ENCODE data around the gene TBCK.

Gene TBCK

GRCh38 chr4:106105697-106106096 lies 210.3 kb downstream of the TBCK start:
- DNase-seq: no peak

DNA sequence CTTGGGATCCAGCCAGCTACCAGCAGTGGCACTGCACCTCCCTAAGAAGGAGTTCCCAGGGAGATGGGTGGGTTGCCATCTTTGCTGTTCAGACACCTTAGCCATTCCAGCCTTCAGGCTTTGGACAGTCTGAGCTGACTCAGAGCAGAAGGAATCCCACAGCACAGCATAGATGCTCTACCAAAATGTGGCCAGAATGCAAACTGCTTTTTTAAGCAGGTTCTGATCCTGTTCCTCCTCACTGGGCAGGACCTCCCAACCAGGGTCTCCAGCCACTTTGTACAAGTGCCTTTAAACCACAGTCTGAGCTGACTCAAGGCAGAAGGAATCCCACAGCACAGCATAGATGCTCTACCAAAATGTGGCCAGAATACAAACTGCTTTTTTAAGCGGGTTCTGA lies 211.7 kb downstream of the TBCK start:
- no peak for DNase-seq

GRCh38 chr4:106096454-106096853 lies 219.6 kb downstream of the TBCK start:
- DNase-seq: no peak

DNA sequence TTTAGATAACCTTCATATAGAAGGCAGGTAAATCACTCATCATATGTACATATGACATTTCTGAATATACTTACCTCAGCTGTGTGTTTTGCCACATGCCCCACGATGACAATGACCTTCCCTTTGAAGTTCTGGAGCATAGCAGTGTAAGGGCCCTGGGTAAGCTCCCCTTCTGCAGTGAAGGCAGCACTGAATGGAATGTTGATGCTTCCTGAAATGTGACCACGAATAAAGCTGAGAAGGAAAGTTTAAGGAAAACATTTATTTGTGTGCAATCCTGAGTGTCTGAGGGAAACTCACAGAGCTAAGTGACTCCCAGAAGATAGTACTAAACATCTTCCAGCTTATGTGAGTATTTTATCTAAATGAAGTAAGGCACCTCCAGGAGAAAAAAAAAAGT lies 220.6 kb downstream of the TBCK start:
- no peak for DNase-seq

- DNase-seq: no peak
Measured at GRCh38 chr4:106092361-106093040, 223.5 kb downstream of the TBCK start.

DNA sequence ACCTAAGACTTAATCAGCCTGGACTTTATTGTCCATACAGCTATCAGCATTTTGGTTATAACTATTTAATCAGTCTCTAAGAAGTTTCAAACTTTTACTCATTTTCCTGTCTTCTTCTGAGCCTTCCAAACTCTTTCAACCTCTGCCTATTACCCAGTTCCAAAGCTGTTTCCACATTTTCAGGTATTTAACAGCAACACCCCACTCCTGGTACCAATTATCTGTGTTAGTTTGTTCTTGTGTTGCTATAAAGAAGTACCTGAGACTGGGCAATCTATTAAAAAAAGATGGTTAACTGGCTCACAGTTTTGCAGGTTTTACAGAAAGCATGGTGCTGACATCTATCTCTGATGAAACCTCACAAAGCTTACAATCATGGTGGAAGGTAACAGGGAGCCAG lies 225.2 kb downstream of the TBCK start:
- DNase-seq: no peak

GRCh38 chr4:106083065-106083464 lies 232.9 kb downstream of the TBCK start:
- no peak for DNase-seq

DNA sequence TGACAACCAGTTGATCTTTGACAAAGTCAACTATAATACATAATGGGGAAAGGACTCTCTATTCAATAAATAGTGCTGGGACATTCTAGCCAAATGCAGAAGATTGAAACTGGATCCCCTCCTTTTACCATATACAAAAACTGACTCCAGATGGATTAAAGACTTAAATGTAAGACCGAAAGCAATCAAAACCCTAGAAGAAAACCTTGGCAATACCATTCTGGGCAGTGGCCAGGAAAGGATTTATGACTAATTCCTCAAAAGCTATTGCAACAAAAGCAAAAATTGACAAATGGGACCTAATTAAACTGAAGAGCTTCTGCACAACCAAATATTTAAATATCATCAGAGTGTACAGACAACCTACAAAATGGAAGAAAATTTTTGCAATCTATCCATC lies 235.6 kb downstream of the TBCK start:
- DNase-seq: no peak

GRCh38 chr4:106079616-106080015 lies 236.4 kb downstream of the TBCK start:
- no peak for DNase-seq

DNA sequence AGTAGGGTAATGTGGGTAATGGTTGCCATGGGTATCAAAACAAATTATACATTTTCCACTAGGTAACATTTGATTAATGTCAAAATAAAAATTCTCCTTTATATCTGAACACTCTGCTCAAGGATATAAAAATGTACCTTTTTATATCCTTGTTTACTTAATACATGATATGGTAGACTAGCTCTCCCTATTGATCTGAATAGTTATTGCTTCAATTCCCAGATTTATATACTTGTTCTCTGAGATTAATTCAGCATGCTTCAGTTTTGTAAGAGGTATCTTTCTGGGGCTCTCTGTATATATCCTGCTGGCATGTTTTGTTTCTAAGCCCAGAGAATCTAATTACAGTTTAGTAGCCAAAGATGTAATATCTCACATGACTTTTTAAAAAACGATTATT lies 251.0 kb downstream of the TBCK start:
- DNase-seq: no peak

DNA sequence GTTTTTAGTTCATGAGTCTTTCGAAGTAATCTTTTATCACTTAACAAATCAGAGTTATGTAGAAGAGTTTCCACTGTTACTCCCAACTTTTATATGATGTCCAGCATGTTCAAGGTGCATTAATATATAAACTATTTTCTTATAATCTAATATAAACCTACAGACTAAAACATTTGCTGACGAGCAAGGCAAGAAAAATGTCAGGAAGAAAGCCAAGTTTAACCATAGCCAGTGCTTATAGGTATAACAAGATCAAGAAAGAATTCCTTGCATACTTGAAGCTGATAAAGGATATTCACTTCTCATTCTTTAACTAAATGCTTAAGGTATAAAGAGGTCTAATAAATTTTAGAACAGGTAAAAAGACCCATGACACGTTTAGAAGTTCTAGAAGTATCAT lies 253.0 kb downstream of the TBCK start:
- DNase-seq: no peak

DNA sequence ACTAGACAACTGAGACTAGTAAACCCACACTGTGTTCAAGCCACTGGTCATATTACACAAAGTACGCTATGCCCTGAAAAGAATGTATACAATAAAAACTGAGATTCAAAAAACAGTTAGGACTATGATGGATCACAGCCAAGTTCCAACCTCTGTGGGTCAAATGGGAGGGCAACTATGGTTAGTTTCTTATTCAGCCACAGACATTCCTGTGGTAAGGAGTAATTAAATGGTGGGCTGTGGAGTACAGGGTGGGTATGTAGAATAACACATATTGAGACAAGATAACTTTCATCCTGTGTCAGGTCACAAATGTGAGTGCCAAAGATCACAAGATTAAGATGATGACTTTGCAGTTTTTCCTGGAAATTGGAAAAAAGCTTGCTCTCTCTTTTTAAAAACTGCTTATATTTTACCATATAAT lies 253.5 kb downstream of the TBCK start:
- no peak for DNase-seq

GRCh38 chr4:106058921-106059320 lies 257.1 kb downstream of the TBCK start:
- no peak for DNase-seq

- no peak for DNase-seq
Measured at GRCh38 chr4:106056914-106057313, 259.1 kb downstream of the TBCK start.

DNA sequence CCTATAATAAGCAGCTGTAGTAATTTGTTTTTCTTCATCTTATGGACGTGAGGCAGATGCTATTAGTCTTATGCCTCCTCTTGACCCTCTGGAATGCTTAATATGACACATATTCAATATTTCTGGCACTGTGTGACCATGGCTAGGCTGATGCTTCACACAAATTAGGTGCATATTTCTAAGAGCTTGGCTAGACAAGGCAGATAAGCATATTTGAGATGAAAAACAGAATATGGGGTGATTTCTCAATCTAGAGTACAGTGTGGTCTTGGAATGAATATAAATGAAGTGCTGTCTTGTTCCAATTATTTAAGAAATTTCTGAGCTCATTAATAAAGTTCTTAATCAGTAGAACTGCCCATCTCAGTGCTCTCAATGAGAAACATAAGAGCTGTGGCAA lies 264.5 kb downstream of the TBCK start:
- no peak for DNase-seq

DNA sequence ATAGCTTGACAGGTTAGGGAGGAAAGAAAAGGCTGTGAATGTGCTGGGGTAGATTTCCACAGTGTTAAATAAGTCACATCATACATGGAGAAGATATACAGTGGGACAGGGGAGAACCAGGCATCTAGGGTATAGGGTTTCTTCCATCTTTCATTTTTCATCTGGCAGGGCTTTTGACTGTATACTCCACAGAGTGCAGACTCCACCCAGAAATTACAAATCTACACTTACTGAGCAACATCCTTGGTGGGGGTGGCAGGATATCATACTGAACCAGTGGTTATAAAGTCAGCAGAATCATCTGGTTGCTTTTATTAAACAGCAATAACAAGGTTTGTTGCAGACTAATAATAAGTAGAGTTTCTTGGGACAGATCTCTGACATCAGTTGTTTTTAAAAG lies 266.5 kb downstream of the TBCK start:
- DNase-seq: no peak

- no peak for DNase-seq
Measured at GRCh38 chr4:106048250-106048971, 267.6 kb downstream of the TBCK start.

GRCh38 chr4:106046083-106046482 lies 269.9 kb downstream of the TBCK start:
- DNase-seq: no peak

GRCh38 chr4:106041294-106042002 lies 274.6 kb downstream of the TBCK start:
- no peak for DNase-seq

DNA sequence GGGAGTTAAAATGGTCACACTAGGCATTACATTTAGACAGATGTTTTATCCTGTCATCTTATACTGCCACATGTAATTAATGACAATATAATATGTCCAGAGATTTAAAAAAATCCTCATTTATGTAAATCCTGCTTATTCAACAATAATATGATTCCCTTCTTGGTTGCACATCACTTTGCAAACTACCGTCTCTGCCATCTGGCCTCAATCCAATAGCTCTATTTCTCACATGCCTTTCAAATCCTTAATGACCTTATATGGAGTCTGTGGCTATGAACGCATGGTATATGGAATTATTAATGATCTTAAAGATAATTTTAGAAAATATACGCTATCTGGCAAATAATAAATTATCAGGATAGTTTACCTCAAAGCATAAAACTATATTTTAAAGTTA lies 276.2 kb downstream of the TBCK start:
- no peak for DNase-seq

- DNase-seq: no peak
Measured at GRCh38 chr4:106038908-106039307, 277.1 kb downstream of the TBCK start.

DNA sequence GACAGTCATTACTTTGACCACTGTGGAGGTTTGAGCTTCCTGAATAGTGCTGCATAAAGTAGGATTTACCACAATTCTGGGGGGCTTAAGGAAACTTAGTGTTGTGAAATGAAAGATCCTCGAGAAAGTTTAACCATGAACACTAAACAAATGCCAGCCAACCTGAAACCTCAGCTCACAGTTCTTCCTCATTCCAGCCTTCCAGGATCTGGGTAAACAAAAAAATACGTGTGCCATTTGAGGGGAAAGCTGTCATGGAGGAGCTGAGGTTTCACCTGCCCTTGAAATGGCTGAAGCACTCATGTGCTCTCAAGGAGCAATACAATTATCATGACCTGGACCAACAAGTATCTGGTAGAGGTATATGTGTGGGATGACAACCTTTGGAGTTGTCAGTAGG lies 278.0 kb downstream of the TBCK start:
- no peak for DNase-seq

GRCh38 chr4:106036848-106037247 lies 279.2 kb downstream of the TBCK start:
- DNase-seq: no peak

DNA sequence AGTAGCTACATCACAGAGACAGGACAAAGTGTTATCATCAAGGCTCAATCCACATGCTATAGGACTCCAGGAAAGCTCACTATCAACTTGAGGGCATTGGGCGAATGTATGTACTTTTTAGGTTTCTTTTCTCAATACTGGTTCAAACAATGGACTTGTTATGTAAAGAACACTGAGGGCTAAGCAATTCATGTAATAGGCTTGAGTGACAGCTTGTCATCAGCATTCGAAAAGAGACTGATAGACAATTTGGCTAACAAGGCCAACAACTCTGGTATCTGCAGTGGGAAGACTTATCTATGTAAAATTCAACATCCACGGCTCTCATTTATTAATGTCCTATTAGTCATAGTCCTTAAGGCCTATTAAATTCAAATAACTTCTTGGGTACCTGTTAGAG lies 279.7 kb downstream of the TBCK start:
- no peak for DNase-seq
